Right lung (tissue), 5 donors: ENCODE measurements around the gene ZC3H14. TPM values are rescaled to one million over a fixed set of nuclear protein-coding genes. Genes with fewer than 3 reads are reported as not detected.
A peak's percentile ranks its signal among the peaks of the same experiment; 100 is the strongest.

ENCODE experiments used
- DNase-seq, 2 donors: peaks; one replicate each; pipeline ENCODE4 v3.0.0-alpha.2; 2013
- polyA plus RNA-seq, 5 donors: library from polyadenylated mRNA; unstranded; fragments of 120-200 nt; gene quantifications; one replicate each; pipeline versions ENCODE4 v1.2.1 to v1.2.3, GENCODE V29; 2013; ENCODE audit warnings: inconsistent platforms in 1 of 5, low replicate concordance in 1 of 5; ENCODE audit not compliant: insufficient read length in 5 of 5, insufficient read depth in 1 of 5

Gene ZC3H14
- polyA plus RNA-seq, 5 donors, result 59.0 to 87.6 (median 80.6) TPM

DNA sequence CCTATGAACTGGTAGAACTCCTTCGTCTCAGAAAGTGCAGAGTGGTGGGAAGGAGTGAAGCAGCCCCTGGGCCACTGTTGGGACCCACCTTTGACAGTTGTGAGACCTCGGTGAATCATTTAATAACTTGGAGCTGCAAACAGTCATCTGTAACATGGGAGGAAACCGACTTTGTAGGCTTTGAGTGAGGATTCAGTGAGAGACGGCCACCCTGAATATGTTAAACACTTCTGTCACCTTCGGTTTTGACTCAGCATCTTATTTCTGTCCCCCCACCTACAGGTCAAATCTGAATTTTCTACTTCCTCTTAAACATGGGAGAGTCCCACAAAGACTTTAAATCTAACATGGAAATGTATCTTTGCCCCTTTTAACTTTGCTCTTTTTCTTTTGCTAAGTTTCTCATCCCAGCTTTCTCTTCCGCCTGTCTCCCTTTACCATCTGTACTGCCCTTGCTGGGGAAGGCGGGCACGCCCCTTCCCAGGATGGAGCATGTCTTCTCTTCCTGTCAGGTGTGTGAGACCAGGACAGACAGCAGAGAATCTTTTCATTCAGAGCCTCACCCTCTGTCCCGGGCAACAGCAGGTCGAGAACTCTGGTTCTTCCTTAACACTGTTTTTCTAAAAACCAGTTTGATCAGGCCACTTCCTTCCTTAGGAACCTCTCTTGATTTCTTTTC lies 37.1 kb downstream of the ZC3H14 start:
- DNase-seq, result no peak

DNA sequence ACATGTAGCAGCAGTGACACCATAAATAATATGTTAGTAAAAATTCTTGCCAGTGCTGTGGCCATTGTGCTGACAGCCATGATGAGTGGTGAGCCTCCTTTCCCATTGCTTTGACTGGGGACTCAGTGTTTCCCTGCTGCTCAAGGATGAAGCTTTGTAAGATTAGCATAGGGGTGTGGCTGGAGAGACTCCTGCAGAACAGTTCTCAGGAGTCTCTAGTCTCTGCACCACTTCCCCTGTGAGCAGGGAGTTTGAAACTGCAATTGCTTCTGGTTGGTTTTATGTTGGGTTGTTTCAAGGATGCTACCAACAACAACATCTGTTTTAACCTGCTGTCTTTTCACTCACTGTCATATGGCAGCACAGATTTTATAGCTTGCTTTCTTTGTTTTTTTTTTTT lies 41.4 kb downstream of the ZC3H14 start:
- no peak for DNase-seq

DNA sequence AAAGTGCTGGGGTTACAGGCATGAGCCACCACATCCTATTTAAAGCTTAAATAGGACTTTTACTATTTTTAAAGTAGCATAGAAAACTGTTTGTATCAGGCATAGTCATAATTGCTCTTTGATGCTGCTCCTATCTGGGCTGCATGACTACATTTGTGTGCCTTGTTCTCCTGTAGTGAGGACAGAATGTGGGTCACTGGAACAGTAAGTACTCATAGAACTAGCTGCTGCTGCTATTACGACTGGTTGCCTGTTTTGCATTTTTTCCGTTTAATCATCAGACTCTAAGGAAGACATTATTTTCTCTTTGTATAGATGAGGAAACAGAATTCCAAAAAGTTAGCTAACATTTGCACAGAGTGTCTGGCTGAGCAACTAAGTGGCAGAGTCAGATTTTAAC lies 42.8 kb downstream of the ZC3H14 start:
- no peak for DNase-seq

DNA sequence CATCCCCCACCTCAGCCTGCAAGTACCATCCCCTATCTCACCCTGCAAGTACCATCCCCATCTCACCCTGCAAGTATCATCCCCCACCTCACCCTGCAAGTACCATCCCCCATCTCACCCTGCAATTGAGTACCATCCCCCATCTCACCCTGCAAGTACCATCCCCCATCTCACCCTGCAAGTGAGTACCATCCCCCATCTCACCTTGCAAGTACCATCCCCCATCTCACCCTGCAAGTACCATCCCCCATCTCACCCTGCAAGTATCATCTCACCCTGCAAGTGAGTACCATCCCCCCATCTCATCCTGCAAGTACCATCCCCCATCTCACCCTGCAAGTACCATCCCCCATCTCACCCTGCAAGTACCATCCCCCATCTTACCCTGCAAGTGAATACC lies 45.0 kb downstream of the ZC3H14 start:
- no peak for DNase-seq

DNA sequence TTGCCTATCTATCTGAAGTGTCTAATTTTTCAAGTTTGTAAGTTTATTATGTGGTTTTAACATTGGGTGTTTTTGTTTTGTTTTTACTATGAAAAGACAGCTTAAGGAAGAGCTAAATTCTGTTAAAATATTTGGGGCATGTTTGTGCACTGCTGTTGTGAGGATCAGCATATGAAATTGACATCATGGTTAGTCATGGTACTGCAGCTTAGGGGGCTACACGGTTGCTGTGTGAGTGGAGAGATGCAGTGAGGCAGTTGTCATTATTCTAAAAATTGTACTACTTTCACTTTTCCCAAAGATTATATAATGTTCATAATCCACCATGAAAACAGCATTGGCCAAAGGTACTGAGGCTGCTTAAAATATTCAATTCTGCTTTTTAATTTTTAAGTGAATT lies 49.0 kb downstream of the ZC3H14 start:
- DNase-seq, result no peak

DNA sequence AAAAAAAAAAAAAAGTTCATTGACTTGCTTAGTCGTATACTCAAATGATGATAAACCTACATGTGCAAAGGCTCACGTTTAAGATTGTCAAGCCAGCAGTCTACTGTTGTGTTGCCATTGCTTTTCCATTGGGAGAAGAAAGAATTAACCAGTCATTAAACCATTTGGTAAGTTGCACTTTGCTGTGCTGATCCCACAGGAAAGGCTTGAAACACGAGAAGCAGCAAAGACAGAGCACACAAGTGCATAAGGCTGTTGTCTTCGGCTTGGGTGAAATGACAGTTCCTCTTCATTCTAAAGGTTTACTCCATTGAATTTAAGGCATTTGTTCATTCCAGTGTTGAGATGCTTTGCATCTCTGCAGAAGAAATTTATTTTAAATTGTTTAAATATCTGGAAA lies 50.1 kb downstream of the ZC3H14 start:
- DNase-seq, result no peak

DNA sequence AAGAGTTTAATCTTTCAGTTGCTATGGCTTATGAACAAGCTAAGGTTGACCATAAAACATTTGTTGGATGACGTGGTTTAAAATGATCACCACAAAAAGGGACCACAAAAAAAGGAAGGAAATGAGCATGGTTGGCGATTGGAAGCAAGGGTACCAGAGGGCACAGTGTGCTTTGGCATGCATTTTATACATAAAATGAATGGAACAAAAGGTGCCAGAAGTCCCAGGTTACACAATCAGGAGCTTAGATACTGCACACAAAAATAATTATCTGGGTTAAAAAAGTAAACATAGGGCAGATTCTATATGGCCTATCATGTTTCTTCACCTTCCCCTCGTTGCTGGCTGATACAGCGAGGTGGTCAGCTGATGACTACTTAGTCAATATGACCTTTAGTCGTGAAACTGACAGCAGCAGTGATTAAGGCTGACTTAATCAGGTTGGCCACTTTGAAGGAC lies 50.7 kb downstream of the ZC3H14 start:
- no peak for DNase-seq

DNA sequence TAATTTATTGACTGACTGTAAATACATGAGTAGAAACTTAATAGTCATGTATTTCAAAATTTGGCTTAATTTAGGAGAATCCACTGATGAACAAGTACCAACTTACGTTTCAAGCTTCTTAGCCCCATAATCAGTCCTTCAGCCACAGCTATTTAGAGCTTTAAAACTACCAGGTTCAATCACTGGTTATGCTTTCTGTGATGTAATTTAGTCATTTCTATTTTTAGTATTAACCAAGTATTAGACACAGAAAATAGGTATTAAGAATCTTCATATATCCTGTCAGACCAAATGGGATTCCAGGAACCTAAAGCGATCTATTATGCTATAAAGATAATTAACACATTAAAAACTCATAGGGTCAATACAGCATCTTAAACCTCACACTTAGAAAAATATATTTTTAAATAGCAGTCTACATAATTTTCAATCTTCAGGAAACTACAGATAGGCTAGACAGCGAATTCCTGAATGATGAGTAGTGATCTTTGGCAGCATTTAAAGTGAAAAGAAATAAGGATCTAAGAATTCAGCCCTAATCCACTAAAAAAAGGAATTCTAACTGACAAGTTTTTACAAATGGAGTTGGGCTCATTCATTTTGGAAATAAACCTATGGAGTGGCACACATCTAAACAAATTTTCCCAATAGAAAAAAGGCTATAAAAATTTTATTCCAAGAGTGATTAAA lies 51.5 kb downstream of the ZC3H14 start:
- no peak for DNase-seq

DNA sequence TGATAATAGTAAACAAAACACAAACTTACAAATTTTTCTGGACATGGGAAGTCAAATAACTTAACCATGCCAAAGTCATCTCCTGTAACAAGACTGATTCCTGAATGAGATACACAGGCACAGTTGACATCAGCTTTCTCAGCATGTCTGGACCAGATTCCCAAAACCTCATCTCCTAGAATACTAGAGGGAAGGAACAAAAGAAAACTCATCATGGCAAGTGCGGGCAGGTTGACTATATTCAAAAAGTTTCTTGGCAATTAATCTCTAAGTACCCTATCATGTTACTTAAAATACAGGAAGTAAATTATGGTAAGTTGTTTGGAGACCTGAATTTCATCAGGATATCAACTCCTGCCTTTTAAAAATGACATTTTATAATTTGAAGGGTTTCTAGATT lies 53.9 kb downstream of the ZC3H14 start:
- no peak for DNase-seq

DNA sequence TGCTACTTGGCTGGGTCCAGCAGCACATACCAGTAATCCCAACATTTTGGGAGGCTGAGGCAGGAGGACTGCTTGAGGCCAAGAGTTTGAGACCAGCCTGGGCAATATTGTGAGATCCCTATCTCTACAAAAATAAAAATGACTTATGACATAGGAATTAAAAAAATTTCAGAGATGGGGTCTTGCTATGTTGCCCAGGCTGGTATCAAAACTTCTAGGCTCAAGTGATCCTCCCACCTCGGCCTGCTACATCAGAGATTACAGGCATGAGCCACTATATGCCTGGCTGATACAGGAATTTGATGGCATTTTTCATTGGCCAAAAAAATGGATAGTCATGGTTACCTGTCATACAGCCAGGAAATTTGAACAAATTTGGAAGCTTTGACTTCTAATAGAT lies 54.6 kb downstream of the ZC3H14 start:
- DNase-seq, result no peak

DNA sequence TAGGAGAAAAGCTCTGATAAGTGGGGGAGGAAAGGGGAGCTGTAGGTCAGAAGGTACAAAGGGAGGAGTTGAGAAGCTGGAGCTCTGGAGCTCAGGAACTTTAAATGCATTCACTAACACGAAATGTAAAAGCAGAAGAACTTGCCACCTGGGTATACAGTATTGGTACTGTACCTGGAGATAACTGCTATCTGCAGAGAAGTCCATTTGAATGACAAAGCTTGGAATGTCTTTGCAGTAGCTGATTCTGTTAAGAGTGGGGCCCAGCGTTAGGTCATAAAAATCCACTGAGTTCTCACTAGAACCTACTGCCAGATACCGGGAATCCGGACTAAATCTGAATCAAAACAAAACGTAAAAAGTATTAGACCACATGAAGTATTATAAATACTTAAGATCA lies 55.6 kb downstream of the ZC3H14 start:
- no peak for DNase-seq

DNA sequence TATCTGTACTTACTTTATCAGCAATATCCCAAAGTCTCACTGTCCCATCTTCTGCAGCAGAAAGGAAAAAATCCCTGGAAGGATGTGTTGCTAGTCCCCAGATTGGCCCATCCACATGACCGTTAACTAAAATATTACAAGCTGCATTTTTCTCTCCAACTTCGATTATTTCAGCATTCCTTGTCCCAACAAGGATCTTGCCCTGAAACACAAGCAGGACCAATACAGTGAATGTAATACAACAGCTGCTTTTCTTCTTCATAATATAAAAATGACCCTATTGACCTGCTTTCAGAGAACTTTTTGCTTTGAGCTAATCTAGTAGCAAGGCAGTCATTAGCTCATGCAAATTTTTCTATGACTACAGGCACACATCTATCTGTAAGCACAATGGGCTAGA lies 58.3 kb downstream of the ZC3H14 start:
- no peak for DNase-seq

DNA sequence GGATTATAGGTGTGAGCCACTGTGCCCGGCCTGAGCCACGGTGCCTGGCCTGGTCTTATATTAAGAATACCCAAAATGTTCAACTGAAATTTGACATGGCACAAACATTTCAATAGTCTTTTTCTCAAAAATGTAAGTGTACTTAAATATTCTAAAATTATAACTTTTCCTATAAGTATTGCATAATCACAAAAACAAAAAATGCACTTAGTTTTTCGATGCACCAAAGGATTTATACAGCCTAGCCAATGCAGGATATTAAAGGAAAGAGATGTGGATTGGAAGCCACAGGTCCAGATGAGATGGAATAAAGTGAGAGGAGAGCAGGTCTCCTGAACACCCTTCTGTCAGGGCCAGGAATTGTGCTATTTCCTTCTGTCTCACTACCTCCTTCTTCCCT lies 62.8 kb downstream of the ZC3H14 start:
- DNase-seq, result no peak

DNA sequence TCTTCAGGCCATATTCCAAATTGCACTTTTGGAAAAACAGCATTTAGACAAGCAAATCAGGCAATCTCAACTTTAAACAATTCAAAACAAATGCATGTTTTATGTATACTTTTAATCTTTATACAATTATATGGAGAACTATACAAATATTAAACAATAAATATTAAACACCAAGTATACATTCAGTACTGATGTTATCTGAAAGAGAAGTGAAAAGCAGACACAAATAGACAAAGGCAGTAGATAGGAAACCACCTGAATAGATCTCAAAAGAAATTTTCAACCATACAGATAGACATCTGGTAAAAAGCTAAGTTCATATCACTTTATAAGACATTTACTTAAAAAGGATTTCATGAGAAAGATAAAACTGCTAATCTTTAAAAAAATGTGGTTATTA lies 65.2 kb downstream of the ZC3H14 start:
- DNase-seq, result no peak

DNA sequence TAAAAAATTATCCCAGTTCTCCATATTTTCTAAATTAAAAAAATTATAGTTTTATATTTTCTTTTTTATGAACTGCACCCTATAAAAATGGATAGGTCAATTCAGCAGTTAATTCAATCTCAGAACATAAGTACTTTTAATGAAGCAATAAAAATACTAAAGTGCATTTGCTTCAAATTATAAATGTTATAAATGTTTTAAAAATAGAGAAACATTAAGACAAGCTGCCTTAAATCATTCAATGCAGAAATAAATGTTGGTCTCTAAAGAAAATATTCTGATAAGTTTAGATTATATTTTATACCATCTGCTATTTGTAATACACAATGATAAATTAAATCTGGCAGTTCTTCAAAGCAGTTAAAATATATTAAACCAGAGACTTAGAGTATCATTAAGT lies 65.6 kb downstream of the ZC3H14 start:
- no peak for DNase-seq

DNA sequence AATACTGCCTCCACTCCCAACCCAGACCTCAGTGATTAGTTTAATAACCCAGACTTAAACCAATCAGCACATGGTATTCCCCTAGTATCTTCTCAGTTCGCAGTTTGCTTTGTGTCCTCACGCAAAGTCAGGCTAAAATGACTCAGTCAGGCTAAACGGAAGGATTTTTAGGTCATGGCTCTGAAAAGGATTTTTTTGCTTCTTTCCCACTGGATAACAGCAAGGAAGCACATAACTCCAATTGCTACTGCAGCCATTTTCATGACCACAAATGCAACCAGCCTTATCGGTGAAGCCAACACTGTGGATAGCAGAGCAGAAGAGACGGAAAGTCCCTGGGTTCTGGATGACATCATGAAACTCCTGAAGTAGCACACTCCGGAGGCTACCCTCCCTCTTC lies 67.7 kb downstream of the ZC3H14 start:
- no peak for DNase-seq

DNA sequence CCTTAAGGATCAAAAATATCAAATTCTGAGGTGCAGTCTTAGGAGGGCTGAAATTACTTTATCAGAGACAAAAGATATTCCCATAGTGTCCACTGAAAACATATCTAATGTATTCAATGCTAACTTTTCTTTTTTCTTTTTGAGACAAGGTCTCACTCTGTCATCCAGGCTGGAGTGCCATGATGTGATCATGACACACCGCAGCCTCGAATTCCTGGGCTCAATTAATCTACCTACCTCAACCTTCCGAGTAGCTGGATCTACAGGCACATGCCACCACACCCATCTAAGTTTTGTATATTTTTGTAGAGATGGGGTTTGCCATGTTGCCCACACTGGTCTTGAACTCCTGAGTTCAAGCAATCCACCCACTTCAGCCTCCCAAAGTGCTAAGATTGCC lies 68.3 kb downstream of the ZC3H14 start:
- DNase-seq, result no peak

DNA sequence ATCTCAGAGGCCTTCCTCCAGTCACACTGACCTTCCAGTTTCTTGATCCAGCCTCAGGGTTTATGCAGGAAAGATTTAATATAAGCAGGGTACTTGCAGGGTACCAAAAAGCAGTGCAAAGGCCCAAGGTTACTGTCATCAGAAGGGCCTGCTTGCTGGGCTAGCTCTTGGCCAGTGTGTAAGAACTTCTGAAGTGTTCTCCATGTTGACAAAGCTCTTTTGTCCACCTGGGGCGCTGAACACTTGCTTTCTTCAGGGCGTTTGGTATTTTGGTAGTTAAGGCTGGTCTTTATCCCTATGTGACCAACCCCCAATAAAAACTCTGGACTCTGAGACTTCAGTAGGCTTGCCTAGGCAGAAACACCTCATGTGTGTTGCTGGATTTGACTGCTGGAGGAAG lies 69.7 kb downstream of the ZC3H14 start:
- no peak for DNase-seq

DNA sequence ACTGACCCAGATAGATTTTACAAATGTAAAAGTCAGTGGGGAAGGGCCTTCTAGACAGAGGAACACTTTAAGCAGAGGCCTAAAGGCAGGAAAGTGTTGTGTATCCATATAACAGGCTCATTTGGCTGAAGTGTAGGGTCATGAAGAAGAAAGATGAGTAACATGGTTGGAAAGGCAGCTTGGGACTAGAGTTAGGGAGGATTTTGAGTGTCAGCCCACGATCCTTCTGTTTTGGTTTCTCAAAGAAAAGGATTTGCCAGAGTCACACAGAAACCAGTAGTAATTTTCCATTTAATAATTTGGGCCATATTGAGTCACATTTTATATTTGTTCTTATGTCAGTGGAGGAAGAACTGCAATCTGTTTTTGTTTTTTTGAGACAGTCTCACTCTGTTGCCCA lies 76.4 kb downstream of the ZC3H14 start:
- DNase-seq, result no peak

DNA sequence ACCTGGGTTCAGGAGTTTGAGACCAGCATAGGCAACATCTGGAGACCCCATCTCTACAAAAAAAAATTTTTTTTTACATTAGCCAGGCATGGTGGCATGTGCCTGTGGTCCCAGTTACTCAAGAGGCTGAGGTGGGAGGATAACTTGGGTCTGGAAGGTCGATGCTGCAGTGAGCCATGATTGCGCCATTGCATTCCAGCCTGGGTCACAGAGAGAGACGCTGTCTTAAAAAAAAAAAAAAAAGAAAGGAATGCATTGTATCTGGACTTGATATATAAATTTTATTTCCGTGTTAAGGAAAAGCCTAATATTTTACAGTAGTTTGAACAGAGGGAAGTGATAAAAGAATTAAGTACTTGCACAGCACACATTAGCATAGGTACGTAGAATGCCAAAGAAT lies 97.2 kb downstream of the ZC3H14 start:
- DNase-seq, result no peak

DNA sequence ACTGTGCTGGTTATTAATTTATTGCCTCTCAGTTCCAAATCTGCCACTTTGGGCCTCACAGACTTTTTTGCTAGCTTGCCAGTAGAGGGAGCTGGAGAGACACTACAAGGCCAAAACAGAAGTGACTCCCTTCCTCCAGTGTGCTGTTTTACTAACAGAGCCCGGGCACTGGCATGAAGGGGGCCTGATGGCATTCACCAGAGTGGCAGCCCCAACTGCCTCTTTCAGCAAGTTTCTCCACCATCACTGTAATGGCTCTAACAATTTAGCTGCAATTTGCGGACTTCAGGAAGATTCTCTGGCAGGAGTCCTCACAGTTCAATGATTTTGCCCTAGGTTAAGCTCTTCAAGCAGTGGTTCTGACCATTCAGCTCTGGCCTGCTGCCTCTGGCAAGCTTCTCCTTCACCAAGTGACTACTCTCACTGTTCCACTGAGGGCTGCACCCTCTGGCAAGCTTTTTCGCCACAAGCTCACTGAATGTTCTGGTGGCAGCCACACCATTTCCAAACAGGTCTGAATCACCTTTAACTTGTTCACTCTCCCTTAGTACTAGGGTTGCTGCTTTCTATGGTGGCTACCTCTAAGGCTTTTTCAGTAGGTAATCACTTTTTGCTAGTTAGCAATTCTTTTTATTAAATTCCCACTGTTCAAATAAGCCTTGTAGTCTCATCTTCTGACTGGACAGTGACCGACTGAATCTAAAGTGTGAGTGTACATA lies 104.9 kb downstream of the ZC3H14 start:
- peak; percentile 46 to 62 for DNase-seq

DNA sequence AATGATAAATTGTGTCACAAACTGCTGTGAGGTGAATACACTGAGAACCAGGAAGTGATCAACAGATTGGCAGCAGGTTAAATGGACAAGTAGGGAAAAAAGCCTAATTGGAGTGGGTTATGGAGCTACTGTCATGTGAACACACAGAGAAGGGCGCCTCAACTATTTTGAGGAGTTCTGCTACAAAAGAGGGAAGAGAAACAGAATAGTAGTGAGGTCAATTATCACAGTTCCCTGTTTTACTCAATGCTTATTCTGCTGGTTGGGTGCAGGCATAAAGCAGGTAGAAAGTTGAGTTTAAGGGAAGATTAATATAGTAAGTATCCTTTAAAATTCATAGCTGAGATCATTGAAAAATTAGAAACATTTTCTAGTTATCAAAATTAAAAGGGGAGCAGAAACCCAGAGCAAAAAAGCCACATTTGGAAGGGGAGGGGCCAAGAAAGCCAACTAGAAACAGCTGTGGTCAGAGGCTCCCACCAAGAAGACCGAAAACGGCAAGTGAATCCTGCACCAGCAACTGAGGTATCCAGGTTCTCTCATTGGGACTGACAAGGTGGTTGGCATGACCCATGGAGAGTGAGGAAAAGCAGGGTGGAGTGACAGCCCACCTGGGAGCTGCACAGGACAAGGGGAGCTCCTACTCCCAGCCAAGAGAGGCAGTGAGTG lies 105.7 kb downstream of the ZC3H14 start:
- DNase-seq, result no peak

DNA sequence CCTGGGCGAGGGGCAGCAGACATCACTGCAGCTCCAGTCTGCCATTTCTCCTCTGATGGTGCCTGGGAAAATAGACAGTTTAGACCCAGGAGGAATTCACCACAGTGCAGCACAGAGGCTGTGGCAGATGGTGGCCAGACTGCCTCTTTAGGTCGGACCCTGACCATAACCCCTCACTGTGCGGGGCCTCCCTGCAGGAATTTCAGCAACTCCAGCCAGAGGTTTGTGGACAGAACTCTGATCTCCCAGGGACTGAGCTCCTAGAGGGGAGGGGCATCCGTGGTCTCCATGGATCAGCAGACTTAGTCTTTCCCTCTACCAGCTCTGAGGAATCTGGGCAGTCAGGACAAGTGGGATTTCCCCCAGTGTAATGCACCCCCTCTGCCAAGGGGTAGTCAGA lies 106.5 kb downstream of the ZC3H14 start:
- DNase-seq, result no peak
